IPS DF 4.7 (cell line): Measurements from ENCODE around the gene GRIP2.
"Not testable (repeated sequence)": the region's sequence is repeated elsewhere in the genome, so short reads cannot be mapped to it uniquely, and the experiment has no call there.

Experiments used
- DNase-seq: peaks from one replicate; pipeline ENCODE4 v3.0.0-alpha.2; 2013; ENCODE audit warnings: low spot score; ENCODE audit errors: extremely low read depth

Gene GRIP2

DNA sequence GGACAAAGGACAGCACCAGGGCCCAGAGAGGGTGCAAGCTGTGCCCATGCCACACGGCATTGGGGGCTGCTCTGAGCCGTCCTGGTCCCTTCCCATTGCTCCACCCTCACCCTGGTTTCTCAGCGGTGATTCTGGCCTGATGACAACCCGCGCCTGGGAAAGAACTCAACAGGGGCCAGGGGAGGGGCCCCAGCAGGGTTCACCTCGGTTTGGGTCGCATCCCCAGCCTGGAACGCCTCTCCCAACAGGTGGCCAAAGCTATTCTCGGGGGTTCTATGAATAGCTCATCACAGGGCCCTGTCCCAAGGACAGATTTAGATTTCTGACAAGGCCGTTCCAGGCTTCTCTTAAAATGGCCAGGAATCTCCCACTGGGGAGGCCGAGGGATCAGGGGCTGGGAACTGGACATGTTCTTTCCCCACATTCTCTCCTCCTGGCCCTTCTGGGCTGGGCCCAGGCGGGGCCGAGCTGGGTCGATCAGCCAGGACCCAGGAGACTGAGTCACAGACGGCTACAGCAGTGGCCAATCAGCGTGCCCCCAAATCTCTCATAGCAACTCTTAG, 17.9 kb downstream of the GRIP2 start:
- no peak for DNase-seq

- no peak for DNase-seq
Measured at GRCh38 chr3:14521611-14522010, 18.5 kb downstream of the GRIP2 start.

DNA sequence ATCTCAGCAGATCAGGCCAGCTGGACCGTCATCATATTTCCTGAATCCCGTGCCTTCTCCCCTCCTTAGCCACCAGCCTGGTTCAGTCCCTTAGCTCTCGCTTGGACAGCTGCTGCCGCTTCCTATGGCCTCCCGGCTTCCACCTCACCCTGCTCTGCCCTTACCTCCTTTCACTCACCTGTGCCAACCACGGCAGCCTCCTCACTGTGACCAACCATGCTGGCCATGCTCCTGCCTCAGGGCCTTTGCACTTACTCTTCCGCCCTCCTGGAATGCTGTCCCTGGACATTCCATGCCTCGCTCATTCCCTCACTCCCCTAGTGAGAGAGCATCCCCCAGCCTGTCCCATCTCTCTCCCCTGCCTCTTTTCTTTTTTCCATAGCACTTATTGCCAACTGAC, 19.2 kb downstream of the GRIP2 start:
- DNase-seq: no peak

- DNase-seq: no peak
Measured at GRCh38 chr3:14520149-14520548, 20.0 kb downstream of the GRIP2 start.

- DNase-seq: no peak
Measured at GRCh38 chr3:14519406-14519805, 20.7 kb downstream of the GRIP2 start.

DNA sequence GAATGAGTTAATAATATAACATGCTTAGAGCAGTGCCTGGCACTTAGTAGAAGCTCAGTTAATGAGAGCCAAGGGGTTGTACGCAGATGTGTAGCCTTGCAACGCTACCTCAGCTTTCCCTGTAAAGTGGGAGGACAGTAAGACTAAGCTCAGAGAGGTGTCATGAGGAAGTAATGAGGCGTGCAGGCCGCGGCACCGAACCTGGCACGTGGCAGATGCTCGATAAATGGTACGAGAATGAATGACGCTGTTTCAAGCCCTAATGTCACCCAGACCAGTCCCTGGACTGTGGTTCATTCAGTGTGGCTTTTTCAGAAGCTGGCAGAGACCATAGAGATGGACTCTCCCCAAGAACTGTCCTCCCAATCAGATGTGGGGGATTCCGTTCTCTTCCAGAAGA, 21.2 kb downstream of the GRIP2 start:
- no peak for DNase-seq

DNA sequence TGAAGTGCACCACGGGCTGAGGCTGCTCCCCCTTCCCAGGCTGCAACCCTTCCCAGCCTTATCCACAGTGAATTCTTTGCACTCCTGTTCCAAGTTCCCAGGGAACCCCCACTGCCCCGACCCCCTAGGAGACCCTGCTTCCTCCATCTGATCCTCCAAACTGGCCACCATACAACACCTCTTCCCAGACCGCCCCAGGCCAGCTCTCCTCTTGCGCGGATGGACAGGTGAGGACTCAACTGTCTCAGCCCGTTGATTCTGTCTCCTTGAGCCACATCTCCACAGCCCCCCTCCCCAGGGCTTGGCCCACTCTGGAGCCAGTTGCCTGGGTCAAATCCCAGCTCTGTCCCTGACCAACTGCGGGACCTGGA, 21.7 kb downstream of the GRIP2 start:
- DNase-seq: no peak

DNA sequence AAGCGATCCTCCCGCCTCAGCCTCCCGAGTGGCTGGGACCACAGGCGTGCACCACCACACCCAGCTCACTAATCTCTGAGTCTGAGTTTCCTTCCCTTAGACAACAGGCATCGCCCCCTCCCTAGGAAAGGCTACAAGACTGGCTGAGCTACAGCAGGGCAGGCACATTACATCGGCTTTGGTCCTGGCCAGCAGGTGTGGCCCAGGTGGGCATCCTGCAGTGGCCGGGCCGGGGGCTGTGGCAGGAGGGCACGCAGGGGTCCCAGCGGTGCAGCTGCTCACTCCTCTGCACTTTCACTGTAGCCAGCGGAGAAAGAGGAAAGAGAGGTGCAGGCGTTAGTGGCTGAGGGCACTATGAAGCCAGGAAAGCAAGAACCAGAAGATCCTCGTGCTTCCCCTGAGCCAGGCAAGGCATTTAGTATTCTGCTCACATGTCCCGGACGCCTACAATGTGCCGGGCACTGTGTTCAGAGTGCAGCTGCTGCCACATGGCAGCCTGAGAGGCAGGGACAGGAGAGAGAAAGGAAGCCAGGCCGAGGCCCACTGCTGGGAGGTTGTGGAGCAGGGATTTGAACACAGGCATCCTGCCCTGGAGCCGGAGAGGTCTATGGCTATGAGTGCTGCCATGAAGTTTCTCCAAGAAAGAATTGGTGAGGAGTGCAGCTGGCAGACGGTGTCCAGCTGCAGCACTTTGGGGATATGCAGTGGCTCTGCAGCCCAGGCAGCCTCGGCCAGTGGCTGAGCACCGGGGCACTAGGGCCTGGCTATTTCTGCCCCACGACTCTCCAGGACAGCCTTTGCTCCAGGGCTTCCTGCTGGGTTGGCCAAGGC, 22.3 kb downstream of the GRIP2 start:
- no peak for DNase-seq

GRCh38 chr3:14516738-14517345, 23.3 kb downstream of the GRIP2 start:
- DNase-seq: no peak

DNA sequence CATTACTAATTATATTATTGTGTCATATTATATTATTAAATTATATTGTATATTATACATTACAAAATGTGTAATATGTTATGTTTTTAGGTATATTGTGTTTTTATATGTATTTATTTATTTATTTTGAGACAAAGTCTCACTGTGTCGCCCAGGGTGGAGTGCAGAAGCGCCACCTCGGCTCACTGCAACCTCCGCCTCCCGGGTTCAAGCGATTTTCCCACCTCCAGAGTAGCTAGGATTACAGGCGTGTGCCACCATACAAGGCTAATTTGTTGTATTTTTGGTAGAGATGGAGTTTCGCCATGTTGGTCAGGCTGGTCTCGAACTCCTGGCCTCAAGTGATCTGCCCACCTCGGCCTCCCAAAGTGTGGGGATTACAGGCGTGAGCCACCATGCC, 24.6 kb downstream of the GRIP2 start:
- not testable (repeated sequence) for DNase-seq

- DNase-seq: no peak
Measured at GRCh38 chr3:14514323-14514720, 25.8 kb downstream of the GRIP2 start.

DNA sequence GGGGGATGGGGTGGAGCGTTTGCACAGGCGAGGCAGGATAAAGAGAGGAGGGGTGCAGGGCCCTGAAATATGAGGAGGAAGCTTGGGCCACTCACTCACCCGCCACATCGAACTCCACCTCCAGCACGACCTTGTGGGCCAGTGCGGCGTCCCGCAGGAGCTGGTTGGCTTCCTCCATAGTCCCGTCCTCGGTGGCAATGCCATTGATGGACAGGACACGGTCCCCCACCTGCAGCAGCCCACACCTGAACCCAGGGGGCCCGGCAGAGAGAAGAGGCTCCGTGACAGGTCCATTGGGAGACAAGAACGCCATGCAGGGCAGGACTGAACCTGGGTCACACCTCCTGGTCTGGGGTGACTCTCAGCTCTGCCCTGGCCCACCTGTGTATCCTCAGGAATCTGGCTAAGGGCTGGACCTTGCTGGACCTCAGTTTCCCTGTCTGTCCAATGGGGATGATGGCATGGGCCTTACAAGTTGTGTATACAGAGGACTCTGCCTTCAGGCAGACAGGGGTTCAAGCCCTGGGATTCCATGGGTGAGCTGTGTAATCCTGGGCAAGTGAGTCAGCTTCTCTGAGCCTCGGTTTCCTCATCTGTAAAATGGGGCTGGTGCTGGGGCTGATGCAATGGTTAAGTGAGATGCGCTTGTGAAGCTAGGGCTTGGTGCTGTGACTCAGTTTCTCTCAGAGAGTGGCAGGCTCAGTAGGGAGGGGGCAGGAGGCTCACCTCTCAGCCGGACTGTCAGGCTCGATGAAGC, 26.4 kb downstream of the GRIP2 start:
- DNase-seq: no peak

- DNase-seq: no peak
Measured at GRCh38 chr3:14512942-14513327, 27.2 kb downstream of the GRIP2 start.

DNA sequence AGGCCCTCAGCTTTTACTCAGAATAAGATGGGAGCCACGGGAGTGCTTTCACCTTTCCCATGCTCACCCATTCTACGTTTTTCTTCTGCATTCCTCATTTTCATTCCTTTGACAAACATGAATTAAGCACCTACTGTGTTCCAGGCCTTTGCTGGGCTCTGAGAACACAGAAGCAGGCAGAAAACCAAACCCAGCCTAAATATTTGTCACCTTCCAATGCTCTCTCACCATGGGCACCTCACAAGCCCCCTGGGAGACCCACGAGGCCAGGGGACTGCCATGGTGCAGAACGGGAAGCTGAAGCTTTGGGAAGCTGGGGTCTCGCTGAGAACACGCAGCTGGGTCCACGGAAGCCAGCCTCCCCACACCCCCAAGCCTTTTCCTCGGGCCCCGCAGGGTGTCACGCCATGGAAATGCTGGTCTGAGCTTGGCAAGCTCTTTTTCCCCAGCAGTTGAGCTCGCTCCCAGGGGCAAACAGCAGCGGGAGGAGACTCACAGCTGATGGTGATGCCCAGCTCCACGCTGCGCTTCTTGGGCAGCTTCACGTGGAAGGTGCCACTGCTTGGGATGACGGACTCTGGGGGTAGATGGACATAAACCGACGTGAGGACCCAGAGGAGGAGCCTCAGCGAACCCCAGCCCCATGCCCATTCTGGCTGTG, 27.7 kb downstream of the GRIP2 start:
- DNase-seq: no peak

DNA sequence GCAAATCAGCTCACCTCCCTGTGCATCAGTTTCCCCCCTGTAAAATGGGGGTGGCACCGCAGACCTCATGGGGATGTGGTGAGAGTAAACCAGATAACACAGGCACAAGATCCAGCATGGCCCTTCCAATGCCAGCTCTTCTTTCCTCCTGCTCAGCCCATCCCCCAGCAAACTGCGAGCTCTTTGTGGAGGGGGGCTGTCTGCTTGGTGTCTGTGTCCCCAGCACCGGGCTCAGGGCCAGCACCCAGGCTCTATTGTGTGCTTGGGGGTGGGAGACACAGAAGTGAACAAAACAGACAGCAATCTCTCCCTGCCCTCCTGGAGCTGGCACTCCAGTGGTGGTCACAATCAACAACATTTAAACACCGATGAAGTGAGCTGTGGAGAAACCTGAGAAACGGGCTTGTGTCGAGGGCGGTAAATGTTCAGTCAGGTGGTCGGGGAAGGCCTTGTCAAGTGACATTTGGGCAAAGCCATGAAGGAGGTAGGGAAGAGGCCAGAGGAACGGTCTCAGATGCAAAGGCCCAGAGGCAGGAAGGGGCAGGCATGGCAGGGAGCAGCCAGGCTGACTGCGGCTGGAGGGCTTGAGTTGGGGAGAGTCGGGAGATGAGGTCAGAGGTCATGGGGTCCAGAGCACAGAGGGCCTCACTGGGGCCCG, 28.4 kb downstream of the GRIP2 start:
- no peak for DNase-seq

GRCh38 chr3:14510838-14511622, 29.1 kb downstream of the GRIP2 start:
- no peak for DNase-seq

GRCh38 chr3:14509796-14510100, 30.4 kb downstream of the GRIP2 start:
- no peak for DNase-seq

- no peak for DNase-seq
Measured at GRCh38 chr3:14508966-14509795, 31.0 kb downstream of the GRIP2 start.

- no peak for DNase-seq
Measured at GRCh38 chr3:14508505-14508819, 31.7 kb downstream of the GRIP2 start.
